HCT116 (cell line): Measurements from ENCODE around the gene ADD1.

Source experiments
- CEBPB ChIP-seq: IDR thresholded peaks from 2 replicates; pipeline ENCODE4 v1.6.1; 2012; ENCODE audit warnings: low read depth
- CTCF ChIP-seq, 3 experiments: fragments of 200-600 bp in 1 of 3; sonication (generic) in 1 of 3; IDR thresholded peaks in 2 of 3; conservative IDR thresholded peaks in 1 of 3; 2 replicates each; pipeline ENCODE4 v1.5.1; 2012 to 2017; ENCODE audit warnings: low read depth in 2 of 3, low read length in 2 of 3, antibody characterized with exemption in 1 of 3, borderline replicate concordance in 1 of 3, control low read depth in 1 of 3, mild to moderate bottlenecking in 1 of 3, mixed read lengths in 1 of 3, mixed run types in 1 of 3, moderate library complexity in 1 of 3; ENCODE audit not compliant: insufficient read depth in 1 of 3
- EZH2 ChIP-seq: fragments of 200-600 bp; sonication (generic); IDR thresholded peaks from 2 replicates; pipeline ENCODE4 v1.6.1; 2017; ENCODE audit warnings: antibody characterized with exemption, mixed run types
- EZH2phosphoT487 ChIP-seq: fragments of 200-600 bp; IDR thresholded peaks from 2 replicates; pipeline ENCODE4 v1.6.1; 2018; ENCODE audit warnings: antibody characterized with exemption, borderline replicate concordance
- MAX ChIP-seq: IDR thresholded peaks from 2 replicates; pipeline ENCODE4 v1.6.1; 2012
- POLR2A ChIP-seq: IDR thresholded peaks from 2 replicates; pipeline ENCODE4 v1.7.0; 2011; ENCODE audit warnings: borderline replicate concordance; ENCODE audit not compliant: insufficient read depth, insufficient read length; ENCODE audit errors: extremely low read depth
- POLR2AphosphoS5 ChIP-seq: IDR thresholded peaks from 2 replicates; pipeline ENCODE4 v1.6.1; 2011; ENCODE audit warnings: mild to moderate bottlenecking, low read depth, low read length, moderate library complexity
- SIN3A ChIP-seq: IDR thresholded peaks from 2 replicates; pipeline ENCODE4 v1.6.1; 2012; ENCODE audit warnings: low read depth
- ZBTB33 ChIP-seq: IDR thresholded peaks from 2 replicates; pipeline ENCODE4 v1.6.1; 2011; ENCODE audit warnings: mild to moderate bottlenecking, low read length, moderate library complexity; ENCODE audit not compliant: insufficient replicate concordance; ENCODE audit errors: extremely low read depth

- no peak for TF ChIP-seq EZH2phosphoT487
- no peak for TF ChIP-seq SIN3A
- TF ChIP-seq EZH2 = no peak
- TF ChIP-seq CEBPB = no peak
- TF ChIP-seq CTCF (IDR thresholded peaks at IDR 0.05 in 2 of 3, conservative IDR thresholded peaks at IDR 0.05 in 1 of 3; ENCODE audit: borderline replicate concordance in 1 of 3, insufficient read depth in 1 of 3, low read depth in 2 of 3, low read length in 2 of 3) = no peak
- TF ChIP-seq POLR2AphosphoS5 = no peak
- TF ChIP-seq POLR2A = no peak
- TF ChIP-seq ZBTB33 = no peak
- no peak for TF ChIP-seq MAX
Measured at GRCh38 chr4:2905544-2905943, 61.9 kb downstream of the ADD1 start.
